Fibroblast of peridontal ligament (primary cell): ENCODE results near the gene PLEKHG2.

Source experiments
- DNase-seq: peaks from one replicate; pipeline ENCODE4 v3.0.0-alpha.2; 2010; ENCODE audit errors: extremely low read depth

Gene PLEKHG2

DNA sequence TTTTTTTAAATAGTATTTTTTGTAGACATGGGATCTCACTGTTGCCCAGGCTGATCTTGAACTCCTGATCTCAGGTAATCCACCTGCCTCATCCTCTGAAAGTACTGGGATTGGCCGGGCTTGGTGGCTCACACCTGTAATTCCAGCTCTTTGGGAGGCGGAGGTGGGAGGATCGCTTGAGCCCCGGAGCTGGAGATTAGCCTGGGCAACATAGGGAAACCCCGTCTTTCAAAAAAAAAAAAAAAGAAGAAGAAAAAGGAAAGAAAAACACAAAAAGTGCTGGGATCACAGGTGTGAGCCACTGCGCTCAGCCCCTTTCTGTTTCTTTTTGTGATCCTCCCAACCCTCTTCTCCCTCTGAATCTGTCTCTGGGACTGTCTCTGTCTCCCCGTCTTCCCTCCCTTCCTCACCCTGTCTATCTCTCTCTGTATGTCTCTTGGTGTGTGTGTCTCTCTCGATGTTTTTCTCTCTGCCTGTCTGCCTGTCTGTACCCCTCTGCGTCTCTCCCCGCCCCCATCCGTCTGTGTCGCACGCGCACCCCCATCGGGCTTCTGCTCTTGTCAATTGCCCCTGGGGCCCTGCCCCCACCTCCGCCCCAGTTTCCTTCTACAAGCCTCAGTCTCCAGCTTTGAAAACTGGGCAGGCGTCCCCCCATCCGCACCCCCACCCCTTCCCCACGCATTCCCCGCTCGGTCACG, 6.4 kb upstream of the PLEKHG2 start:
- DNase-seq, result no peak

DNA sequence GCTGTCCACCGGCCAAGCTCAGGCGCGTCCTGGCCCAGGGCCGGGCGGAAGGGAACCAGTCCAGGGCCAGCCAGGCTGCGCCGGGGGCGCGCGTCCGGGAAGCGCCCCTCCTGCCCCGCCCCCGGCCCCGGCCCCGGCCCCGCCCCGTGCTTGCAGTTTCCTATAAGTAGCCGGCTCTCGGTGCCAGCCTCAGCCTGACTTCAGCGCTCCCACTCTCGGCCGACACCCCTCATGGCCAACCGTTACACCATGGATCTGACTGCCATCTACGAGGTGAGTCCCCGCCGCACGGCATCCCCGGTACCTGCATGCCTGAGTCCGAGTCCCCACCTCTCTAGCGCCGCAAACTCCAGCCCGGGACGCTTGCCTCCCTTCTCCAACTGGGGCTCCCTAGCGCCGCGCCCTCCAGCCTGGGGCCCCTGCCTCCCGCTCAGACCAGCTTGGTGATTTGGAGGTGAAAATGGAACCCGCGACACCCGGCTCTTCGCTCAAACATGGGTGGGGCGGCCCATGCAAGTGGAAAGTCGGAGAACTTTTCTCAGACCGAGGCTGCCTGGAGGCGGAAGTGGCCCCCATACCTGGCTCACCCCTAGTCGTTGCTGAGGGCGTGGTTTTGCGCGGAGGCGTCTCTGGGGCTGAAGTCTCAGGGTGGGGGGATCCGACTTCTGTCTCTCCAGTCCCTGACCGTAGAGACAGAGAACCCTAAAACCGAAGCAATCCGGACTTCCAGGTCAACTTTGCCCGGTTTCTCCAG, 5.6 kb upstream of the PLEKHG2 start, which contains the start of gene ZFP36:
Gene ZFP36, plus strand, starts transcription at position 192 of the 754 bp plus-strand sequence. Its CDS starts 58 bp downstream, at position 250.
- peak; percentile 89 for DNase-seq

- DNase-seq, result no peak
Measured at GRCh38 chr19:39407410-39407659, 5.1 kb upstream of the PLEKHG2 start.

GRCh38 chr19:39407660-39408391, 4.6 kb upstream of the PLEKHG2 start:
- peak; percentile 35 for DNase-seq

DNA sequence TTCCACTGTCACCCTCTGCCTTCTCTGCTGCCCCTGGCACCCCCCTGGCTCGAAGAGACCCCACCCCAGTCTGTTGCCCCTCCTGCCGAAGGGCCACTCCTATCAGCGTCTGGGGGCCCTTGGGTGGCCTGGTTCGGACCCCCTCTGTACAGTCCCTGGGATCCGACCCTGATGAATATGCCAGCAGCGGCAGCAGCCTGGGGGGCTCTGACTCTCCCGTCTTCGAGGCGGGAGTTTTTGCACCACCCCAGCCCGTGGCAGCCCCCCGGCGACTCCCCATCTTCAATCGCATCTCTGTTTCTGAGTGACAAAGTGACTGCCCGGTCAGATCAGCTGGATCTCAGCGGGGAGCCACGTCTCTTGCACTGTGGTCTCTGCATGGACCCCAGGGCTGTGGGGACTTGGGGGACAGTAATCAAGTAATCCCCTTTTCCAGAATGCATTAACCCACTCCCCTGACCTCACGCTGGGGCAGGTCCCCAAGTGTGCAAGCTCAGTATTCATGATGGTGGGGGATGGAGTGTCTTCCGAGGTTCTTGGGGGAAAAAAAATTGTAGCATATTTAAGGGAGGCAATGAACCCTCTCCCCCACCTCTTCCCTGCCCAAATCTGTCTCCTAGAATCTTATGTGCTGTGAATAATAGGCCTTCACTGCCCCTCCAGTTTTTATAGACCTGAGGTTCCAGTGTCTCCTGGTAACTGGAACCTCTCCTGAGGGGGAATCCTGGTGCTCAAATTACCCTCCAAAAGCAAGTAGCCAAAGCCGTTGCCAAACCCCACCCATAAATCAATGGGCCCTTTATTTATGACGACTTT, 3.9 kb upstream of the PLEKHG2 start:
- DNase-seq, result peak; percentile 41

DNA sequence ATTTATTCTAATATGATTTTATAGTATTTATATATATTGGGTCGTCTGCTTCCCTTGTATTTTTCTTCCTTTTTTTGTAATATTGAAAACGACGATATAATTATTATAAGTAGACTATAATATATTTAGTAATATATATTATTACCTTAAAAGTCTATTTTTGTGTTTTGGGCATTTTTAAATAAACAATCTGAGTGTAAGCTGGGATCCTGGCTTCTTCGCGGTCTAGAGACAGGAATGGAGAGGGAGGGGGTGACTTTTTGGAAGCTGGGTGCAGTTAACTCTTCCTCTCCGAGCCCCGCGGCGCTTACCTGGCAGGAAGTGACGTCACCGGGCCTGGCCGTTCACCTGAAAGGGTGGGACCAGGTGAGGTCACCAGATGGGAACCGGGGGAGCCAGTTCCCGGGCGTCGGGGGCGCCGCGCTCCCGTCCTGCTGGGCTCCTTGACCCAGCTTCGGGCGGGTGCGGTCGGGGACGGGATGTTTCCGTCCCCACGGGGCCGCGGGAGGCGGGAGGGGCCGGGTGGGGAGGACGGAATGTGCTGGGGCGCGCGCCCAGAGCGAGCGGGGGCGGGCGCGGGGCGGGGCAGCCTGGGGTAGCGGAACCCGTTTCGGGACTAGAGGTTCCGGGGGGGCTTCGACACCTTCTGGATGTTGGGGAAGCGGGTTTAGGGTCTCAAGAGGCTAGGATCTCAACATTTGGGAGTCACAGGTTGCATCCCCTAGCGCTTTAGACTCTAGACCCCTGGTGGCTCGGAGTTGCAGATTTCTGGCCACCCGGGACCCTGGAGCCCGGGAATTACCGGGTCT, 3.1 kb upstream of the PLEKHG2 start:
- no peak for DNase-seq

DNA sequence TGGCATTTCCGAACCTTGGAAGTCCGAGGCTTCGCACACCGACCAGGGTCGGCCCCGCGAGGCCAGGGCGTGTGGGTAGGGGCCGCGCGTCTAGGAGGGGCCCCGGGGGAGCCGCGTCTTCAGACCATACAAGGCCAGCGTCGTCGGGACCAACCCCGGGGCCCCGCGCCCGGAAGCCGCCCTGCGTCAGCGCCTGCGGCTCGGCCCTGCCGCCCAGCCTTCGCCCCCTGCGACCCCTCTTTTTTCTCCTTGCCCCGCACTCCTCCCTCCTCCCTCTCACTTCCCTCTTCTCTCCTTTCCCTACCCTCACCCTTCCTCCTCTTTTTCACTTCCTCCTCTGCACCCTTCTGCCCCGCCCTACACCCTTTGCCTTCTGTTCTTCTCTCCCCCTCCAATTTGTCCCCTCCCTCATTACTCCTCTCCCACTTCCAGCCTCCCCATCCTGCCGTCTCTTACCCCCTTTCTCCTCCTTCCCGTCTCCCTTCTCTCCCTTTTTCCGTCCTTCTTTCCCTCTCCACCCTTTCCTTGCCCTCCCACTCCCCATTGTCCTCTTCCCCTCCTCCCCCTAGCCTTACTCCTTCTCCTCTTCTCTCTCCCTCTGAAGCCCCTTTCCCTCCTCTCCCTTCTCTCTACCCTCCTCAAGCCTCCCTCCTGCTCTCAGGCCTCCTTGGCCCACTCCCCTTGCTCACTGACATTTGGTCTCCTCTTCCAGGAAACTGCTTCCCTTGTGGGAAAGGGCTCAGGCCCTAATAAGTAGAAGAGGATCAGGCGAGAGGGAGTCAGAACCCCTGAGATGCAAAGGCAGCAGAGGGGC, 2.2 kb upstream of the PLEKHG2 start:
- DNase-seq, result peak; percentile 62

DNA sequence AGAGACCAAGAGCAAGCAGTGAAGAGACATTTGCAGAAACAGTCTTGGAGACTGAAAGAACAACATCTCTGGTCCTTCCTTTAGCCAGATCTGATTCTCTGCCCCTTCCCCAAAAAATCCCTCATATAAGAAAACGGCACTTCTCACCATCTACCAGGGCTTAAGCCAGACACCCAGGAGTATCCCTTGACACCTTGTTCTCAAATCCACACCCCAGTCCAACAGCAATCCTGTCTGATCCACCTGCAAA, 1.7 kb upstream of the PLEKHG2 start:
- DNase-seq, result no peak

GRCh38 chr19:39411081-39411831, 1.2 kb upstream of the PLEKHG2 start:
- DNase-seq, result peak; percentile 63

GRCh38 chr19:39411832-39412099, 703 bp upstream of the PLEKHG2 start:
- peak; percentile 96 for DNase-seq

- DNase-seq, result no peak
Measured at GRCh38 chr19:39412867-39413271, 400 bp downstream of the PLEKHG2 start.

DNA sequence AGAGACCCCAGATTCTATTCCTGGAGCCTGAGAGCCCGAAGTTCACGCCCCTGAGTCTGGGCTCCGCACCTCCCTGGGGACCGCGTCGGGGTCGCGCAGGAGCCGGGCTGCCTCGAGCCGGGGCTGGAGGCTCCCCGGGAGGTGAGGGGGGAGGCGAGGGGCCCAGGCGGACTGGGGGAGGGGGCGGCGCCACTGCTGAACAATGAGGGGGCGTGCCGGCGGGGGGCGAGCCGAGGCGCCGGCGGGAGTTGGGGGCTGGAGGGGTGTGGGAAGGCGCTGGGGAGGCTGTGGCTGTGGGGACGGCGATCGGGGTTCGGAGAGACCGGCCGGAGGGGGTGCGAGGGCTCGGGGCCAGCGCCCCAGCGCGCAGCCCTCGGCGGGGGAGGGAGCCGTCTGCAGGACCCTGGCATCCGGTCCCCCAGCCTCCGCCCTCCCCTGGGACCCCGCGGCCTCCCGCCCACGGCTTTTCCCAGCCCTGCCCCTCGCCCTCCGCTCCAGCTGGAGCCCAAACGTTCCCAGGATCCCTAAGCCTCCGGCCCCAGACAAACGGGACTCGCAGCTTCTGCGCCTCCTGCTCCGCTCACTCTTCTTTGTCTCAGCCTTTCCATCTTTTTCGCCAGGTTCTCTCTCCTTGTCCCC, 922 bp downstream of the PLEKHG2 start:
- DNase-seq, result peak; percentile 47

GRCh38 chr19:39413911-39414608, 1.6 kb downstream of the PLEKHG2 start:
- DNase-seq, result no peak

DNA sequence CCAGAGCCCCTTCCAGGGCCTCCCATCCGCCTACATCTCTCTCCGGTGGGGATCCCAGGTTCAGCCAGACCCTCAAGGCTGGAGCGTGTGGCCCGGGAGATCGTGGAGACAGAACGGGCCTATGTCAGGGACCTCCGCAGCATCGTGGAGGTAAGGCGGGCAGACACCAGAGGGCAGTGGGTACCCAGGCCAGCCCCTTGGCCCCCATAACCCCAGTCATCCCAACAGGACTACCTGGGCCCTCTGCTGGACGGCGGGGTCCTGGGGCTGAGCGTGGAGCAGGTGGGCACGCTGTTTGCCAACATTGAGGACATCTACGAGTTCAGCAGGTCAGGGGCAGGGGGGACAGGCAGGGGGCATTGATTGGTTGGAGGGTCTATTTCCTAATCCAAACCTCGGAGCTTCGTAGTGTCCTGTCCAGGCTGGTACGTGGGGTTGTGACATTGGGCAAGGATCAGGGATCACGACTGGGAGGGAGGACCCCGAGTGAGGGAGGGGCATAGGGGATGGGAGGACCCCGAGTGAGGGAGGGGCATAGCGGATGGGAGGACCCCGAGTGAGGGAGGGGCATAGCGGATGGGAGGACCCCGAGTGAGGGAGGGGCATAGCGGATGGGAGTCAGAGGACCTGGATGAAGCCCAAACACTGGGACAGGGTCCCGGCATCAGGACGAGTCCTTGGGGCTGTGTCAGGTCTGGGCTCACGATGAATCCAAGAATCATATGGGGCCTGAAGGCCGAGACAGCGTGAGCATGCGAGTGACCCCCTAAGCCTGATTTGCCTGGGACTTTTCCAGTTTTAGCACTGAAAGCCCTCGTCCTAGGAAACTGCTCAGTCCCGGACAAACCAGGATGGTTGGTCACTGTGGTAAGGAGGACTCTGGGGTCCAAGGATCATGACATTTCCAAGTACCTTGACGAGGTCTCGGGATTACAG, 2.9 kb downstream of the PLEKHG2 start:
- DNase-seq, result no peak

- no peak for DNase-seq
Measured at GRCh38 chr19:39416152-39417120, 4.0 kb downstream of the PLEKHG2 start.

GRCh38 chr19:39417463-39418181, 5.2 kb downstream of the PLEKHG2 start:
- no peak for DNase-seq
